Neural cell (in vitro differentiated cells): ENCODE data around the gene NKX2-3. TPM values are rescaled to one million over a fixed set of nuclear protein-coding genes. Genes with fewer than 3 reads are reported as not detected.

Source experiments
- H2AFZ ChIP-seq: fragments of 200-600, 300-800 bp; sonication (generic), shearing (Covaris generic); 2 replicates; pipeline ENCODE4 v1.6.0; 2014; ENCODE audit warnings: low read depth, mild to moderate bottlenecking, antibody characterized with exemption, low read length, moderate library complexity
- H3F3A ChIP-seq: fragments of 200-600 bp; shearing (Covaris generic); 2 replicates; pipeline ENCODE4 v1.6.1; 2016; ENCODE audit warnings: mild to moderate bottlenecking, moderate library complexity, mixed read lengths, antibody characterized with exemption, low read length; ENCODE audit not compliant: insufficient read depth, poor library complexity, severe bottlenecking
- H3K27ac ChIP-seq: fragments of 200-600, 300-800 bp; sonication (generic), shearing (Covaris generic); 2 replicates; pipeline ENCODE4 v1.5.1; 2014; ENCODE audit warnings: mild to moderate bottlenecking, low read length, moderate library complexity
- H3K27me3 ChIP-seq: fragments of 300-800, 200-600 bp; sonication (generic), shearing (Covaris generic); 2 replicates; pipeline ENCODE4 v1.6.0; 2014; ENCODE audit warnings: mild to moderate bottlenecking, low read depth, low read length, moderate library complexity; ENCODE audit not compliant: insufficient read depth
- H3K36me3 ChIP-seq: fragments of 300-800, 200-600 bp; sonication (generic), shearing (Covaris generic); 2 replicates; pipeline ENCODE4 v1.5.1; 2014; ENCODE audit warnings: mild to moderate bottlenecking, antibody characterized with exemption, low read length, moderate library complexity; ENCODE audit not compliant: insufficient read depth
- H3K4me2 ChIP-seq: fragments of 300-800, 200-600 bp; sonication (generic), shearing (Covaris generic); 2 replicates; pipeline ENCODE4 v1.6.0; 2014; ENCODE audit warnings: mild to moderate bottlenecking, low read length
- H3K4me3 ChIP-seq: fragments of 300-800, 200-600 bp; sonication (generic), shearing (Covaris generic); 2 replicates; pipeline ENCODE4 v1.5.1; 2014; ENCODE audit warnings: mild to moderate bottlenecking, low read length, moderate library complexity
- H3K79me2 ChIP-seq: fragments of 200-600 bp; shearing (Covaris generic); replicated peaks from 2 replicates; pipeline ENCODE4 v1.6.0; 2014; ENCODE audit warnings: mild to moderate bottlenecking, low read length, moderate library complexity; ENCODE audit not compliant: insufficient read depth
- H3K9ac ChIP-seq: fragments of 300-800, 200-600 bp; sonication (generic), shearing (Covaris generic); 2 replicates; pipeline ENCODE4 v1.6.1; 2016; ENCODE audit warnings: mild to moderate bottlenecking, low read length, mixed read lengths
- H3K9me2 ChIP-seq: fragments of 200-600 bp; shearing (Covaris generic); 2 replicates; pipeline ENCODE4 v1.6.1; 2016; ENCODE audit warnings: mild to moderate bottlenecking, low read length, mixed read lengths; ENCODE audit not compliant: insufficient read depth
- H3K9me3 ChIP-seq: fragments of 200-600, 300-800 bp; sonication (generic), shearing (Covaris generic); 2 replicates; pipeline ENCODE4 v1.6.1; 2016; ENCODE audit warnings: mild to moderate bottlenecking, mixed run types, low read length, moderate library complexity, mixed read lengths
- H4K20me1 ChIP-seq: fragments of 200-600 bp; shearing (Covaris generic); 2 replicates; pipeline ENCODE4 v1.6.1; 2016; ENCODE audit warnings: mild to moderate bottlenecking, mixed run types; ENCODE audit not compliant: insufficient read depth
- EP300 ChIP-seq: fragments of 450-650 bp; conservative IDR thresholded peaks from 2 replicates; pipeline ENCODE4 v1.6.1; 2014; ENCODE audit warnings: antibody characterized with exemption, mild to moderate bottlenecking, moderate library complexity; ENCODE audit not compliant: poor library complexity, severe bottlenecking
- EZH2 ChIP-seq: fragments of 200-600, 300-800 bp; shearing (Covaris generic), sonication (generic); IDR thresholded peaks from 2 replicates; pipeline ENCODE4 v1.6.1; 2014; ENCODE audit warnings: antibody characterized with exemption, low read length, borderline replicate concordance, mild to moderate bottlenecking; ENCODE audit not compliant: insufficient read depth, poor library complexity, severe bottlenecking
- MXI1 ChIP-seq: fragments of 450-650 bp; conservative IDR thresholded peaks from 2 replicates; pipeline ENCODE4 v1.6.1; 2014; ENCODE audit warnings: antibody characterized with exemption, mild to moderate bottlenecking; ENCODE audit not compliant: poor library complexity, severe bottlenecking
- POLR2AphosphoS5 ChIP-seq: IDR thresholded peaks from 2 replicates; pipeline ENCODE4 v1.6.1; 2012
- SMC3 ChIP-seq: fragments of 450-650 bp; conservative IDR thresholded peaks from 2 replicates; pipeline ENCODE4 v1.6.1; 2014; ENCODE audit warnings: antibody characterized with exemption, mild to moderate bottlenecking, moderate library complexity; ENCODE audit not compliant: poor library complexity
- TAF1 ChIP-seq: IDR thresholded peaks from 2 replicates; pipeline ENCODE4 v1.6.1; 2012; ENCODE audit warnings: low read depth
- polyA plus RNA-seq: library from polyadenylated mRNA; depleted of rRNA; stranded (reverse); fragments of >200 nt; gene quantifications from 2 replicates; pipeline ENCODE4 v1.2.3, GENCODE V29; 2014
- TF ChIP-seq, protein P1 (sequence below): IDR thresholded peaks from 2 replicates; pipeline ENCODE4 v1.6.1; 2012; ENCODE audit warnings: borderline replicate concordance
- TF ChIP-seq, protein P2 (sequence below): fragments of 450-650 bp; IDR thresholded peaks from 2 replicates; pipeline ENCODE4 v1.5.1; 2014; ENCODE audit warnings: antibody characterized with exemption, mild to moderate bottlenecking, moderate library complexity; ENCODE audit not compliant: poor library complexity, severe bottlenecking

NKX2-3 gene
- polyA plus RNA-seq, 1 donor from 2014 or later: not detected

GRCh38 chr10:99558708-99559107, 26.0 kb downstream of the NKX2-3 start:
- no peak overlapping the region for H3K4me3 ChIP-seq
- no peaks in the 10 kb centered on the region for H3K36me3 ChIP-seq
- no peaks in the 10 kb centered on the region for H3K9me3 ChIP-seq
- TF ChIP-seq EZH2 (no peak), TAF1 (no peak), SMC3 (no peak), POLR2AphosphoS5 (no peak)
- TF ChIP-seq, protein P1, sequence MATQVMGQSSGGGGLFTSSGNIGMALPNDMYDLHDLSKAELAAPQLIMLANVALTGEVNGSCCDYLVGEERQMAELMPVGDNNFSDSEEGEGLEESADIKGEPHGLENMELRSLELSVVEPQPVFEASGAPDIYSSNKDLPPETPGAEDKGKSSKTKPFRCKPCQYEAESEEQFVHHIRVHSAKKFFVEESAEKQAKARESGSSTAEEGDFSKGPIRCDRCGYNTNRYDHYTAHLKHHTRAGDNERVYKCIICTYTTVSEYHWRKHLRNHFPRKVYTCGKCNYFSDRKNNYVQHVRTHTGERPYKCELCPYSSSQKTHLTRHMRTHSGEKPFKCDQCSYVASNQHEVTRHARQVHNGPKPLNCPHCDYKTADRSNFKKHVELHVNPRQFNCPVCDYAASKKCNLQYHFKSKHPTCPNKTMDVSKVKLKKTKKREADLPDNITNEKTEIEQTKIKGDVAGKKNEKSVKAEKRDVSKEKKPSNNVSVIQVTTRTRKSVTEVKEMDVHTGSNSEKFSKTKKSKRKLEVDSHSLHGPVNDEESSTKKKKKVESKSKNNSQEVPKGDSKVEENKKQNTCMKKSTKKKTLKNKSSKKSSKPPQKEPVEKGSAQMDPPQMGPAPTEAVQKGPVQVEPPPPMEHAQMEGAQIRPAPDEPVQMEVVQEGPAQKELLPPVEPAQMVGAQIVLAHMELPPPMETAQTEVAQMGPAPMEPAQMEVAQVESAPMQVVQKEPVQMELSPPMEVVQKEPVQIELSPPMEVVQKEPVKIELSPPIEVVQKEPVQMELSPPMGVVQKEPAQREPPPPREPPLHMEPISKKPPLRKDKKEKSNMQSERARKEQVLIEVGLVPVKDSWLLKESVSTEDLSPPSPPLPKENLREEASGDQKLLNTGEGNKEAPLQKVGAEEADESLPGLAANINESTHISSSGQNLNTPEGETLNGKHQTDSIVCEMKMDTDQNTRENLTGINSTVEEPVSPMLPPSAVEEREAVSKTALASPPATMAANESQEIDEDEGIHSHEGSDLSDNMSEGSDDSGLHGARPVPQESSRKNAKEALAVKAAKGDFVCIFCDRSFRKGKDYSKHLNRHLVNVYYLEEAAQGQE: no peak
- H2AFZ ChIP-seq: no peak overlapping the region
- H3K4me2 ChIP-seq: no peak overlapping the region
- H3K9me2 ChIP-seq: no peaks in the 10 kb centered on the region
- no peaks in the 10 kb centered on the region for H3K27me3 ChIP-seq
- no peaks in the 10 kb centered on the region for H3K79me2 ChIP-seq
- no peaks in the 10 kb centered on the region for H4K20me1 ChIP-seq
- H3K9ac ChIP-seq: no peak overlapping the region
- no peaks in the 10 kb centered on the region for H3F3A ChIP-seq
- no peak overlapping the region for H3K27ac ChIP-seq

DNA sequence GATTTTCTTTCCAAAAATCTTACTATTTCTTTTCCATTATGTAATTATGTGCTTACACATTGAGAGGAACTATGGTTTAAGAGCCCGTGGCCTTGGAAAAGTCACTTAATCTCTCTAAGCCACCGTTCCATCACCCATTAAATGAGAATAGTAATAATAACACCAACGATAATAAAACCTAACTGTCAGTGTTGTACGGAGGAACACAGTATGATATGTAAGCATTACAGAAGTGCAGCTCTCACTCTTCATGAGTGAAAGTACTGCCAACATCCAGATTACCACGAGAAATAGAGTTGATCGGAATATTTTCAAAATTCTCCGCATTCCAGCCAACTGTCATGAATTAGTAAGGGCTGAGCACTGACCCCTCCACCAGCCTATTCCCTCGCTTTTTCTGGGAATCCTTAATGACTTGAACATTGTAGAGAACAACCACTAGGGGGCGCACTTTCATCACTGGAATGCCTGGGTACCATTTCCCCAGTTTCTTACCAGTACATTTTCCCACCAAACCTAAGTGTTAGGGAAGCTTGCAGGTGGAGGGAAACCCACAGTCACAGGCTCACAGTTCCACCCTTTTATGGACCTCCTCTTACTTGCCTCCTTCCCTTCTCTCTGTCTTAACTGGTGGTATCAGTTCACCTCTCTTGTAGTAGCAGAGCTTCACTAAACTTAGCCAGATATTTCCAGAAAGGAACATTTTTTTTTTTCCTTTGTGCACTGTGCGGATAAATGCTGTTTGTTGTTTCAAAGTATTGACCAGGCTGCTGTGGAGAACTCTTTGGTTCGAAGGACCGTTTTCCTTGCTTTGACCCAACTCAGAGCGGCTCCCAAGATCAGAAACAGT, 27.8 kb downstream of the NKX2-3 start:
- no peak overlapping the region for H3K4me3 ChIP-seq

More for the DNA sequence above, 27.8 kb downstream of the NKX2-3 start:
- Histone ChIP-seq H4K20me1 (no peaks in the 10 kb centered on the region), H3K9me2 (no peaks in the 10 kb centered on the region), H3K9ac (no peak overlapping the region), H3K27me3 (no peaks in the 10 kb centered on the region), H3K79me2 (no peaks in the 10 kb centered on the region), H3K4me2 (no peak overlapping the region), H3F3A (no peaks in the 10 kb centered on the region), H3K36me3 (no peaks in the 10 kb centered on the region), H3K27ac (no peak overlapping the region), H3K9me3 (no peaks in the 10 kb centered on the region), H2AFZ (no peak overlapping the region)
- TF ChIP-seq TAF1: no peak
- TF ChIP-seq SMC3: no peak
- no peak for TF ChIP-seq MXI1
- TF ChIP-seq, protein P2, sequence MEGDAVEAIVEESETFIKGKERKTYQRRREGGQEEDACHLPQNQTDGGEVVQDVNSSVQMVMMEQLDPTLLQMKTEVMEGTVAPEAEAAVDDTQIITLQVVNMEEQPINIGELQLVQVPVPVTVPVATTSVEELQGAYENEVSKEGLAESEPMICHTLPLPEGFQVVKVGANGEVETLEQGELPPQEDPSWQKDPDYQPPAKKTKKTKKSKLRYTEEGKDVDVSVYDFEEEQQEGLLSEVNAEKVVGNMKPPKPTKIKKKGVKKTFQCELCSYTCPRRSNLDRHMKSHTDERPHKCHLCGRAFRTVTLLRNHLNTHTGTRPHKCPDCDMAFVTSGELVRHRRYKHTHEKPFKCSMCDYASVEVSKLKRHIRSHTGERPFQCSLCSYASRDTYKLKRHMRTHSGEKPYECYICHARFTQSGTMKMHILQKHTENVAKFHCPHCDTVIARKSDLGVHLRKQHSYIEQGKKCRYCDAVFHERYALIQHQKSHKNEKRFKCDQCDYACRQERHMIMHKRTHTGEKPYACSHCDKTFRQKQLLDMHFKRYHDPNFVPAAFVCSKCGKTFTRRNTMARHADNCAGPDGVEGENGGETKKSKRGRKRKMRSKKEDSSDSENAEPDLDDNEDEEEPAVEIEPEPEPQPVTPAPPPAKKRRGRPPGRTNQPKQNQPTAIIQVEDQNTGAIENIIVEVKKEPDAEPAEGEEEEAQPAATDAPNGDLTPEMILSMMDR: peak; percentile 38
- TF ChIP-seq EP300: no peak
- TF ChIP-seq, protein P1: no peak
